Measurements from ENCODE around the gene BNC2.

Gene BNC2

GRCh38 chr9:16868701-16869100 lies 1.8 kb downstream of the BNC2 start:
- no peak for DNase-seq

- DNase-seq, result no peak
These were observed 2.7 kb downstream of the BNC2 start for GRCh38 chr9:16867576-16868311.

- DNase-seq, result no peak
These were observed 3.9 kb downstream of the BNC2 start for GRCh38 chr9:16866587-16866986.

- no peak for DNase-seq
These were observed 5.6 kb downstream of the BNC2 start for GRCh38 chr9:16864649-16865434.

GRCh38 chr9:16848179-16848578 lies 22.3 kb downstream of the BNC2 start:
- no peak for DNase-seq

- DNase-seq, result no peak
These were observed 23.5 kb downstream of the BNC2 start for GRCh38 chr9:16846986-16847385.

- no peak for DNase-seq
These were observed 24.1 kb downstream of the BNC2 start for GRCh38 chr9:16846367-16846766.

GRCh38 chr9:16834817-16835216 lies 35.7 kb downstream of the BNC2 start:
- no peak for DNase-seq

GRCh38 chr9:16833296-16833835 lies 37.1 kb downstream of the BNC2 start:
- no peak for DNase-seq

- DNase-seq, result no peak
These were observed 38.4 kb downstream of the BNC2 start for GRCh38 chr9:16832101-16832500.

- DNase-seq, result no peak
These were observed 39.7 kb downstream of the BNC2 start for GRCh38 chr9:16830806-16831205.

- no peak for DNase-seq
These were observed 41.9 kb downstream of the BNC2 start for GRCh38 chr9:16828340-16829281.

- no peak for DNase-seq
These were observed 44.4 kb downstream of the BNC2 start for GRCh38 chr9:16825971-16826625.

GRCh38 chr9:16825331-16825725 lies 45.1 kb downstream of the BNC2 start:
- DNase-seq, result no peak

GRCh38 chr9:16824545-16825330 lies 45.7 kb downstream of the BNC2 start:
- no peak for DNase-seq

GRCh38 chr9:16823906-16824305 lies 46.6 kb downstream of the BNC2 start:
- DNase-seq, result no peak

- no peak for DNase-seq
These were observed 49.1 kb downstream of the BNC2 start for GRCh38 chr9:16821344-16821743.

GRCh38 chr9:16817514-16817913 lies 53.0 kb downstream of the BNC2 start:
- DNase-seq, result no peak

- no peak for DNase-seq
These were observed 53.5 kb downstream of the BNC2 start for GRCh38 chr9:16817002-16817401.

- no peak for DNase-seq
These were observed 54.5 kb downstream of the BNC2 start for GRCh38 chr9:16816011-16816410.

- no peak for DNase-seq
These were observed 55.4 kb downstream of the BNC2 start for GRCh38 chr9:16815079-16815478.

- no peak for DNase-seq
These were observed 56.6 kb downstream of the BNC2 start for GRCh38 chr9:16813838-16814237.

Measured in activated CD4-positive, alpha-beta T cell treated with anti-CD3 and anti-CD28 coated beads, Interleukin-2, amount 50 U/mL, for 4 hours (primary cell).